Retina (tissue), 1 donor: Measurements from ENCODE around the gene TBX15.

Experiments
- DNase-seq: peaks from one replicate; pipeline ENCODE4 v3.0.0-alpha.2; 2016

Gene TBX15

DNA sequence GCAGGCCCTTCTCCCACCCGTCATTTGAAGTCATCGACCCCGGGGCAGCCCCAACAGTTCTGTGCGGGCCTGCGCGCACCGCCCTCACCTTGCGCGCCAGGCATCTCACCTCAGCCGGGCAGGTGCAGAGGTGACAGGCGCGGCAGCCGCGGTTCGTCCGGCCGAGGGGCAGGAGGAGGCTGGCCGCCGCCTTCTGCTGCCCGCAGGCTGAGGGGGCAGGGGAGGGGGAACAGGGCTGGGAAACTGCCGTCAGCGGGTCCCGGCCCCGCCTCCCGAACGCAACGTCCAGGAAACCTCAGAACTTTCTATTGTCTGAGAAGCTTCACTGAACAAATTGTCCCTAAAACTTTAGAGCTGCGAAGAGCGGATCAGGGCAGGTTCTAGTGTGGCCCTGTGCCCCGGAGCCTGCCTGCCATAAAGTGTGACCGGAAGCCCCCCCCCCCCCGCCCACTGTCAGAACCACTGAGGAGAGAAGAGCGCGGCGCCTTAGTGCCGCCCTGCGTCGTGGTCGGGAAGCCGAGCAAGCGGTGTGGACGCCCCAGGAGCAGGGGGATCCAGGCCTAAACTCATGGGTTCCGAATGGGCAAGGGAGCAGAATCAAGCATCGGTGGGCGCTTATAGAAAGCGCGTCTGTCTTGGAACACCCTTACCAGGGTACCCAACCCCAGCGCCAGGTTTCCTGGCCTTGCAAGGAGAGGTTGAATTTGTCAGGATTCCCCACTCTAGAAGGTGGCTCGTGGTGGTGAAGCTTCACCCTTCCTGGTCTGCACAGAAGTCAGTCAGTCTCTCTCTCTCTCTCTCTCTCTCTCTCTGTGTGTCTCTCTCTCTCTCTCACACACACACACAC is 13.3 kb upstream of the TBX15 start:
- DNase-seq = peak; percentile 44

DNA sequence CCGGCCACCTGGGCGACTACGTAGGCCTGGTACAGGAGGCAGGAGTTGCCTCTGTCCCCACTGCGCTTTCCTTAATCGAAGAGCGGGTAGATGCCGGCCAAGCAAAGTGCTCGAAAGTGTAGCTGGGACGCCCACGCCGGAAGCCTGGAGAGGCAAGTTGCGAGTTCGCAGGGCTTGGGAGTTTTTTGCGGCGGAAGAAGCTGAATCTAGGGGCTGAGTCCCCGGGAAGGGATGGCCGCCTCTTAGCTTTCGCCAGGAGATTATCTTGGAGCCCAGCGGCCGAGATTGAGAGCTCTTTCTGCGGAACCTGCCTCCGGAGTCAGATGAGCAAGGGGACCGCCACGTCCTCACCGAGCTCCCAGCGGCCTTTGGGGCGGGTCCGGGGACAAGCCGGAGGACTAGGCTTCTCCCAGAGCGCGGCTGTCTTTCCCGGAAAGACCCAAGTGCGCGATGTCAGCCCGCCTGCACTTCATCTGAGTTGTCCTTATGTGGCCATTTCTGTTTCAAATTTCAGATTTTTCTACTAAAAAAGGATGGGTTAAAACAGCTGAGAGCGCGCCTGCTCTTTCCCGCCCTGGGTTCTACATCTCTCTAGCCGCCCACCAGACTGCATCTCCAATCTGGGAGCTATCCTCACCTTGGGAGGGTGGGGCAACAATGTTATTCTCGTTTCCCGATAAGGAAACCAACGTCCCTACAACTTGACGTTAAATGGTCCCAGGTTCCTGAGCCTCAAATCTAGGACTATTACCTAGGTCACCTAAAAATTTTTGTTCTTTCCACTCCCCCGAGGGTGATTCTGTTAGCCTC is 12.4 kb upstream of the TBX15 start:
- peak; percentile 67 for DNase-seq

DNA sequence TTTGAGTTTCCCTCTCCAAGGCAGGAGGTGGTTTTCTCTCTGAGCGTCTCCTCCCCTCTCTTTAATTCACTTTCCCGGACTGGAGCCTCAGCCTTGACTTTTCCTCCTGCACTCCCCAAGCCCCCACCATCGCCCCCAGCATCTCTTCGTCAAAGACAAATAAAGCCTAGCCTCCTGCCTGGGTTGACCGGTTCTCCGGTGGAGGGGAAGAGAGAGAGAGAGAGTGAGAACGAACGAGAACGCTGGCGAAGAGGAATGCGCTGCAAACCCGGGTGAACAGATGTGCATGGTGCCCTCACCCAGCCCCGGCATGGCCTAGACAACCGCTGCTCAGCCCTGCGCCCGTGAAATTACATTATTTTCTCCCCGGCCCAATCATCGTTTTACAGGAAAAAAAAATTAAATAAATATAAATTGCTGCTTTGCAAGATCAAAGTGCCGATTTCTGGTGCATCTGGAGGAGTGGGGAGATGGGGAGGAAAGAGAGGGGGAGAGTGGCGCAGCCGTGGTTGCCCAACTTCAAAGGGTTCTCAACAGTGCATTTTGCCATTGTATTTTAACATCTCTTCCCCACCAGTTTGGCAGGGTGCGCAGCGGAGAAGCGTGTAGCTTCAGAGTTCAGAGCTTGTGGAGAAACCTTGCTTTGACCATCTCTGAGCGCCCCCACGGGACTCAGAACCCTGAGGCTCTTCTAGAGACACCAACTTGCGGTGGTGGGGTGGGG is 11.4 kb upstream of the TBX15 start:
- peak; percentile 47 for DNase-seq

DNA sequence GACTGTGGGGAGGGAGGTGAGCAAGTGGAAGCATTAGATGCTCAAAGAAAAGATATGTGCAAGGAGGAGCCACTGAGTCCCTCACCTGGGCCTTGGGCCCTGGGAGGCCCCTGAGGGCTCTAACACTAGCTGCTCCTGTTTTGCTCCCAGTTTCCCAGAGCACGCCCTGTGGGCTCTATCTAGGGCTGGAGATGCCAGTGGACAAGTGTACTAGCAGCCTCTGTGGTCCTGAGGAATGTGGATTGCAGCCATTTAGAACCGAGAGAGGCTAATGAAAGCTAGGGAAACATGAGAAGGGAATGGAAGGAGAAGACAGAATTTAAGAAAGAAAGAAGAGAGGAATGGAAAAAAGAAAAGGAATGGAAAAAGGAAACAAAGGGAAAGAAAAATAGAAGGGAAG is 10.0 kb upstream of the TBX15 start:
- no peak for DNase-seq

DNA sequence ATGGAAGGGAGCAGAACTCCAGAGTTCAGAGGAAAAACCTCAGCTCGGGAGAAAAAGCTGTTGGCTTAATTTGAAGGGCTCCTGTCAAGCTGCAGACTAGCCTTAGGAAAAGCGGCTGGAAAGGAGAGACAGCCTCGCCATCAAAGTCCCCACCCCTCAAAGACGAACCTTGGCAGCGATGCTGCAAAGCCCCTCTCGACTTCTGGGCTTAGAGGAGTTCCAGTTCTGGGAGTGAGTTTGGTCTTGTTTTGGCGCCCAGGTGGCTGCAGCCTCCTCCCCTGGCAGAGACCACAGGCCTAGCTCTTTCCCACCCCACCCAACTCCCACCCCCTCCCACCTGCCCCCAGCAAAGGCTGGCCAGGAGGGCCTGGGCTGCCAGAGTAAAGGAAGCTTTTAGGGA is 9.1 kb upstream of the TBX15 start:
- no peak for DNase-seq

DNA sequence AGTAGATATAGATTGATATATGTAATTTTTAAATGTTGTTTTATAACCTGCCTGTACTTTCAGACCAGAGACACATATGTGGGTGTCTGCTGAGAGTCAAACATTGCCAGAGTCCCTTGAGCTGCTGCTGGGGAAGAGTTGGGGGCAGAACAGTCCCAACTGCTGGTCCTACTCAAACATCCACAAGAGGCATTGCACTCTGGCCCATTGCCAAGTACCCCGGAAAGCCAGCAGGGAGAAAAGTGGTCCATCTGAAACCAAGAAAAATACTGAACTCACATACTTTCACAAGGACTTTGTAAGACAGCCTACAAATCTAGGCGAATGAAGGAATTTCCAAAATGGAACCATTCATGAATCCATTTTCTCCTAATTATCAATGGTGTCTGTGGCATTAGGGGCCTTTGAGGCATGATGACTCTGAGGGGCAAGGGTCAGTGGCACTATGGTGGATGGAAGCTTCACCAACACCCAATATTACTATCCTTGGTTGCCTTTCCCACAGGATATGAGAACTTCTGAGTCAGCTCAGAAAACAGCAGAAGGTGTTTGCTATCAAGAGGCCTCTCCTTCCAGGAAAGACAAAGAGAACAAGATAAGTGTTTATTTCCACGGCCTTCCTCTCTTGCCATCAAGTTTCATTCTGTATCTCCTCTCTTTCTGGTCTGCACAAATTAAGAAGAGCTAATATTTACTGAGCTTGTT is 7.3 kb upstream of the TBX15 start:
- no peak for DNase-seq

DNA sequence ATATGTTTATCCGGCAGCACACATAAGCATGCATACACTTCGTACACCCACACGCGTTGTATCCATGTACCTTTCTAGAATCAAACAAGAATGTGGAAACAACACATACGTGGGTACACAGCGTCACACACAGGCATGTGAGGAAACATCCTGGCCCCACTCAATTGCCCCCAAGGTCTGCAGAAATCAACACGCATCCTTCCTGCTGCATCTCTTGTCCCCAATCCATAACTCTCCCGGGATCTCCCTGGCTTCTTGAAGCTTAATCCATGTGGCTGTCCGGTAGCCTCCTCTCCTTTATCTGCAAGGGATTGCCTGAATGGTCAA is 5.5 kb upstream of the TBX15 start:
- DNase-seq = no peak

DNA sequence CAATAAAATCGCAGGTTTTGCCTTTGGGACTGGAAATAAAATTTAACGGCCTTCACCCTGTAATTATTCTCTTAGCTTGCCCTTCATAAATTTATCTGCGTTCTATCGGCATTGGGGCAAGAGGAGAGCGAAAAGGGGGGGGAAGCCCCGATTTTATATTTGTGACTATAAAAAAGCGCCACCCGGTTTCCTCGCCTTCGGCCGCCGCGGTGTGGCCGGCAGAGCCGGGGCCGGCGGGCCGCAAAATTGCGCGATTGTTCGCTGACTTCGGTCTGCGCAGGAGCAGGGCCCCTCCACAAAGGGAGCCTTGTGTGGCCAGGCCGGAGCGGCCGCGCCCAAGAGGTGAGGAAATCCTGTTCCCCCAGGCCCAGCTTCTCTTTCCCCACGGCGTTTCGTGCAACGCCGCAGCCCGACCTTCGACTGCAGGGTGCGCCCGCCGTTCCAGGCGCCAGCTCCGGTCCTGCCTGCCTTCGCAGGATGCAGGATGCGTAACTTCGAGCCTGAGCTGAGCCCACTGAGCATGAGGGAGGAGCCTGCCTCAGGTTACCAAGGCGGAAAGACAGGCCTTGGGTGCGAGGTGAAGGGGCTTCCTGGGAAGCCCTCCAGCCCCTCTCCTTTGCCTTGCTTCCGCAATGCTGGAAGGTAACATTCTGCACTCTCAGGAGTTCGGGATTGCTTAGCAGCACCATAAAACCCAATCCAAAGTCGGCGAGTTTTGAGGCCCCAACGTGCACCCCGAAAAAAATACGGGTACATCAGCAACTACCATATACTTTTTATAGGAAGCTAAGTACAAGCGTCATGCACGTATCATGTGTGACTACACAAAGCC is 4.9 kb upstream of the TBX15 start:
- peak; percentile 82 for DNase-seq

DNA sequence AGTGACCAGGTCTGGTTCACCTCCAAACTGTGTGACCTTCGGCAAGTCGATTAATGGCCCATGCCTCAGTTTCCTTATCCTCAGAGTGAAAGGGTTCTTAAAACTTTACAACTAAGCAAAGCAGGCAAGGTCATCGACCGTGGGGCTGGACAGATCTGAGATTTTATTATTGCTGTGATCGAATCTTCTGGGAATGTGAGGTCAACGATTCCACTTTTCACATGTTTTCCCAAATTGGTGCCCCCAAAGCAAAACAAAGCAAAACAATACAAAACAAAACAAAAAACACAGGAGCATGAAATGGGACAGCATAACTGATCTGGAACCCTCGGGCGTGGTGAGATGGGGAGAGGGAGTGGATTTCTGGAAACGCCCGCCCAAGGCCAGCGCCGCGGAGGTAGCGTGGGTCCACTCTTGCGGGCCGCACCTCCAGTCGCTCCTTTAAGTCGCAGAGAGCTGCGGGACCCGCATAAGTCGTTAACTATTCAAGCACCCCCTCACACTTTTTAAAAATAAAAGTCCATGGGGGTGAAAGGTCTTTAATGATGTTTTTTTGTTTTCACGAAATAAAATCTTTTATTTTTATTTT is 4.2 kb upstream of the TBX15 start:
- DNase-seq = no peak

DNA sequence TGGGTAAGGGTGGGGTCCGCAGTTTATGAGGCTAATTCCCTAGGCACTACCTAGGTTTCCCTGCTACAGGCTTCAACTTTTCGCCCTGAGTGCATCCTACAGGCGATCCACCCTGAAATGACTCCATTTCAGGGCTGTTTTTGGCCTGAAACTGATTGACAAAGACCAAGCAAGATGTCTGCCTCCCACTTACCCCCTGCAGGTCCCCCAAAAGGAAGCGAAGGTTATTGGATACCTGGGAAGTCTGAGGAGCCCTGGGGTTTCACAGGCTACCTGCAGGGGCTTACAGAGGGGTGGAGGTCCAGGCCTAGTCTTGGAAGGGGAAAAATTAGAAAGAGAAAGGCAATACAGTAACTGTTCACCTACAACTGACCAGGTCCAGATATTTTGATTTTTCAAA is 3.3 kb upstream of the TBX15 start:
- DNase-seq = peak; percentile 23

DNA sequence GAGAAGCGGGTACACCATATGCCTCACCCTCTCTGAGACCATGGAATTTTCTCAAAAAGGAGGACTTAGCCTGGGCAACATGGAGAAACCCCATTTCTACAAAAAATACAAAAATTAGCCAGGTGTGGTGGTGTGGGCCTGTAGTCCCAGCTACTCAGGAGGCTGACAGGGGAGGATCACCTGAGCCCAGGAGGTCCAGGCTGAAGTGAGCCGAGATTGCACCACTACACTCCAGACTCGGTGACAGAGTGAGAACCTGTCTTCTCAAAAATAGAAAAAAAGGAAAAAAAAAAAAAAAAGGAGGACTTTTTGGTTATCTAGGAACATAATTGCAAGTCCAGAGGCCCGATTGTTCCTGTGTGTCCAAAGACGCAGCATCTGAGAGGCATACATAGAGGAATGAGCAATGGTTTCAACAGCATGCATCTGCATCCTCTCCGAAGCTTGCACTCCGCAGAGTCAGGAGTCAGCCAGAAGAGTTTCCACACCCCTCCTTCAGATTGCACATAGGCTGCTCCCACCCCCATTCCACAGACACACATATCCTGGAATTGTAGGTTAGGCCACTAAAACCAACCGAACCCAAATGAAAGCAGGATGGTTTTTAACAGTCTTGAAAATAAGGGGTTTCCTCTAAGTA is 2.5 kb upstream of the TBX15 start:
- DNase-seq = peak; percentile 22

DNA sequence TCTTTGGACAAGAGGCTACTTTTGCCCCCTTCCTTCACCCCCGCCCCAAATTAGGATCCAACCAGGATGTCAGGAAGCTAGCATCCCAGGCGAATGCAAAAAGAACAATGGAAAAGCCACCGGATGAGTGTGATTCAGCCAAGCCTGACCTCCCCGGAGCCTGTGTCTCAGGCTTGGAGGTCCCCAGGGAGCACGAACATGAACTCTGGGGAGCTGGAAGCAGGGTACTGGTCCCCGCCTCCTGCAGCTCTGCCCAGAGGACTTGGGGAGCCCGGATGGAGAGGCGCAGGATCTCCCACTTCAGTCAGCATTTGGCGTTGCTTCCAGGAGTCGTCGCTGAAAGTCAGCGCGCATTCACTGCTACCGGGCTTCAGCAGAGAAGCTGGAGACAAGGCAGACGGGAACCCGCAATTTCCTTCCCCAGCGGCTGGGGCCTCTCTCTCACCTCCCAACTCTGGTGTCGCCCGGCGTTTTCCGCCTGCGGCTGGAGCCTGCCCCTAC is 1.8 kb upstream of the TBX15 start:
- peak; percentile 67 for DNase-seq

DNA sequence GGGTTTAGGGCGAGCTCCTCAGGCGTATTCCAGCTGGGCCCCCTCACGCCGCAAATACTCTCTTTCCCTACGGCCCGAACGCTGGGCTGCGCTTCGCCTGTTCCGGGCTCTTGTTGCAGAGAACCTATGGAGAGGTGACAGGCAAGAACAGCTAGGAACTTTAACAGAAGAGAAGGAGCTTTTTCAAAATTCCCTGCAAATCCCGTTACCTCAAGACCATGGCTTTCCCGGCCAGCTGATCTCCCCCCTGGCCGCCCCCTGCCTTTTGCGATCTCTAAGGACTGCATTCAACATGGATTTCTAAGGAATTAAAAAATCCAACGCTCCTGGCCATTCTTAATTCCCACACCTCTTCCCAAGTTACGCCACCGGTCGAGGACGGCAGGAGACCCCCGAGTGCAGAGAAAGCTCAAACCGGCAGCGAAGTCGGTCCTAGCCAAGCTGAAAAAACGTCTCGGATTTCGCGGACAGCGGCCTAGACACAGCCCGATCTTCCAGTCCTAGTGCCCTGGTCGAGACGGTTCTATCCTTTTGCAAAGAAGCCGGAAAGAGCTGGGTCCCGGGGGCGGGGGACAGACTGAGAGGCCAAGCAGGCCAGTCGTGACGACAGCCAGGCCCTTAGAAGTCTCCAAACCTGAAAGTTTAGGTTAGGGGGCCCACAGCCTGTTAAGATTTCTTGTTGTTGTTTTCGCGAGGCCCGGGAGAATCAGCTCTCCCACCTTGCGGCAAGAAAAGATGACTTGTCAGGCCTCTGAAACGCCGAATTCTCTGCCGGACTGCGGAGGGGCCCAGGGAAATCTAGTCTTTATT is 1.1 kb upstream of the TBX15 start:
- peak; percentile 68 for DNase-seq

DNA sequence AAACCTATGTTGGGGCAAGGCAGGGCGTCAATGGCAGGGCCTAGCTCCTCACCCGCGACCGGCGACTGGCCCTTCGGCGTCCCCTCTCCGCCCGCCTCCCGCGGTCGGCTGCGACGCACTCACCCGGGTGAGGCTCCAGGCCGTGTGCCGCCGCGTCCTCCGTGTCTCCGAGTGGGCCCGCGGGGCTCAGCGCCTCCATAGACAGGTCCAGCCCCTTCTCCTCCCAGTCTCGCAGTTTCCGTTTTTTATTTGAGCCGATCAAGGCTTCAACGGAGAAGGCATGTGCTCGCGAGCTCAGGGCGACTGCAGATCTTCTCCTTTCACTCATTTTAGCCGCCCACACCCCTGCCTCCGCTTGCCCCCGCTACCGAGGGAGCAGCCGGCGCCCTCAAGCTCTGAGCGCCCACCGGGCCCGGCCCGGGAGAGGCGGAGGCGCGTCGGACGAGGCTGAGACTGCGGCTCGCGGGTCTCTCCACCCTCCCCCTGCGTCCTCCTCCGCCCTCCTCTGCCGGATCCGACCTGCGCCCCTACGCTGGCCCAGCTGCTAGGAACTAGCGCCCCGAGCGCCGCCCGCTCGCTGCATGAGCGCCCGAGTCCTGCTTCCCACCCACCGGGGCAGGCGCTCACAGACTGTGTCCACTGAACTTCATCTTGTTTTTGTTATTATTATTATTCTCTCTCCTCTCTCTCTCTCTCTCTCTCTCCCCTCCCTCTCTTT is 516 bp downstream of the TBX15 start:
- DNase-seq = peak; percentile 86

DNA sequence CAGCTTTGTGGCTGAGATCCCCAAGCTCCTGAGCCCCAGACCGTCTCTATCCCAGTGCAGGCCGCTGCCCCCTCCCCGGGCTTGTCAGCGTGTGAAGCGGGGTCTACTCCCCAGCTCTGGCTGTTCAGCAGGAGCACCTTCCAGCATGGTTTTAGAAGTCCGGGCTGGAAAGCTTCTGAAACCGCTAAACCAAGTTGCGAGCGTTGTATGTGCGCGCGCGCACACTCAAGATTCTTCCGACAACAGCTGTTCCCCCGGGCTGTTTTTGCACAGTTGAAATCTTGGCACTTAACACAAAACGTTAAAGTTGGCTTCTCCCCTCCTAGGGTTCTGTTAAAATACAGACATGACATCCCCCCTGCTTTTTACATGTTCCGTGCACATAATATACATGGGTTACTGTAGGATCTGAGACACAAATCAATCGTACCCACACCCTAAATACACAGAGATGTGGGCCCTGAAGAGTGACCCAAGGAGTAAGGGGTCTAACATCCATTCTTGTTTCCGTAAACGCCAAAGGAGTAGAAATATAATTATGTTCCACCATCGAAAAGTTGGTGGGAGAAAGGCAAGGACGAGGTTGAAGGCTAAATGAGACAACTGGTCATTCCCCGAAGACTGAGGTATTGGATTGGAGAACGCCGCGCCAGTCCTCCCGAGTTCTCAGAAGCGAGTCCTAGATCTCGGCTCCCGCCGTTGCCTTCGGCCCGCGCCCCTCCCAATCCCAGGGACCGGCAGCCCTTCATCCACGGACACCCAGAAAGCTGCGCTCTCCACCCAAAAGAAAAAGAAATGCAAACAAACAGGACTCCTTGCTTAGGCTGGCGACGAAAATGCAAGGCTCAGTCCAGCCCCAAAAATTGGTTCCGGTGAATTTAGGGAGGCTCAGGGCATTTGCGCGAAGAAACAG is 1.3 kb downstream of the TBX15 start:
- DNase-seq = no peak

DNA sequence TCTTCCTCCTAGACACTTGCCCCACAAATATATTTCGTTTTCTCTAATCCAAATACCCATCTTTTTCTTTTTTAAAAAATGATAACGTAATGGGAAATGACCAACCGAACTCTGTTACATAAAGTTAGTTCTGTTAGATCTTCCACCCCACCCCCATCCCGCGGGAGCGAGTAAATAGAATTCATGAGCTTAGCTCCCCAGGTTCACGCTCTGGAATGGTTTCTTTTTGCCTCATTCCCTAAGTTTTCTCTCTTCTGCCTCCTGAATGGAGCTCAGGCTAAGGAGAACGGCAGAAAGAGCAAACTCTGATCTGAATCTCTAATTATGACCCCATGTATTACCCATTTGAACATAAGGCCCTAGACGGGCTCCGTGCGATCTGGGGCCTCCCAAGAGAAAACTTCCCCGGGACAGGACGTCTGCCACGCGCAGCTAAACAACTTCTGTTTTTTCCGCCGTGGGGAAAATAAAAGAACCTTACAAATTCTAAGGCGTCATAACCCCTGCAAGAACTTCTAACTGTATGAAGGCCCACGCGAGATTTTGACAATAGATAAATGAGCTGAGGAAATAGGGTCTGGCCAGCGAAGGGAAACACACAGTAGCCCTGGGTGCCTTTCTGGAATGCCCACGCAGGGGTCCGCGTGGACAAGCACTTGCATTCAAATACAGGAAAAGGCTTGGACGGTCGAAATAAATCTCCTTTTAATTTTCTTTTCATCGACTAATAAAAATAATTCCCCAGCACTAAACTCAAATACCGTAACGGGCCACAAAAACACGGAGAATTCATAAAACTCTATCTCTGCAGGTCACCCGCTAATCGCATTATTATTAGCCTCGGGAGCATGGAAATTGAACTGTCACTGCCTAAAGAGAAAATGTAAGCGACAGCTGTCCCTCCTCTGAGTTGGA is 2.2 kb downstream of the TBX15 start:
- DNase-seq = peak; percentile 76
